HEK293 (cell line): ENCODE data around the gene FXYD5.
A peak's percentile ranks its signal among the peaks of the same experiment; 100 is the strongest.

Experiments
- BCL11A ChIP-seq: fragments of 450-650 bp; formaldehyde crosslinking; IDR thresholded peaks from 2 replicates; pipeline ENCODE4 v1.5.1; 2016; ENCODE audit warnings: low read depth, missing biosample characterization, missing genetic modification characterization
- GFI1B ChIP-seq: fragments of 450-650 bp; formaldehyde crosslinking; IDR thresholded peaks from 2 replicates; pipeline ENCODE4 v1.5.1; 2016; ENCODE audit warnings: missing biosample characterization, missing genetic modification characterization
- GLIS2 ChIP-seq: fragments of 450-650 bp; formaldehyde crosslinking; IDR thresholded peaks from 2 replicates; pipeline ENCODE4 v1.5.1; 2016; ENCODE audit warnings: missing biosample characterization, missing genetic modification characterization
- HOXD13 ChIP-seq: sonication (generic); formaldehyde crosslinking; IDR thresholded peaks from 2 replicates; pipeline ENCODE4 v1.8.0; 2022; ENCODE audit warnings: missing genetic modification reagents, borderline replicate concordance
- INSM2 ChIP-seq: fragments of 450-650 bp; formaldehyde crosslinking; IDR thresholded peaks from 2 replicates; pipeline ENCODE4 v1.5.1; 2016; ENCODE audit warnings: missing biosample characterization, missing genetic modification characterization
- KLF9 ChIP-seq: fragments of 450-650 bp; formaldehyde crosslinking; IDR thresholded peaks from 2 replicates; pipeline ENCODE4 v1.5.1; 2016; ENCODE audit warnings: missing biosample characterization, missing genetic modification characterization, low read depth
- OSR2 ChIP-seq: fragments of 450-650 bp; formaldehyde crosslinking; IDR thresholded peaks from 2 replicates; pipeline ENCODE4 v1.5.1; 2016; ENCODE audit warnings: missing biosample characterization, missing genetic modification characterization
- ZBTB48 ChIP-seq: fragments of 450-650 bp; formaldehyde crosslinking; IDR thresholded peaks from 2 replicates; pipeline ENCODE4 v1.5.1; 2016; ENCODE audit warnings: missing biosample characterization, missing genetic modification characterization
- ZEB2 ChIP-seq: fragments of 450-650 bp; formaldehyde crosslinking; IDR thresholded peaks from 2 replicates; pipeline ENCODE4 v1.5.1; 2016; ENCODE audit warnings: missing biosample characterization, missing genetic modification characterization
- ZFP3 ChIP-seq: fragments of 450-650 bp; formaldehyde crosslinking; IDR thresholded peaks from 2 replicates; pipeline ENCODE4 v1.5.1; 2016; ENCODE audit warnings: low read depth, missing biosample characterization, missing genetic modification characterization
- ZNF121 ChIP-seq: fragments of 450-650 bp; formaldehyde crosslinking; IDR thresholded peaks from 2 replicates; pipeline ENCODE4 v1.5.1; 2016; ENCODE audit warnings: missing biosample characterization, missing genetic modification characterization
- ZNF133 ChIP-seq: fragments of 450-650 bp; formaldehyde crosslinking; IDR thresholded peaks from 2 replicates; pipeline ENCODE4 v1.5.1; 2016; ENCODE audit warnings: missing biosample characterization, missing genetic modification characterization
- ZNF211 ChIP-seq: fragments of 450-650 bp; formaldehyde crosslinking; IDR thresholded peaks from 2 replicates; pipeline ENCODE4 v1.5.1; 2016; ENCODE audit warnings: low read depth, missing biosample characterization, missing genetic modification characterization
- ZNF280D ChIP-seq: fragments of 450-650 bp; formaldehyde crosslinking; IDR thresholded peaks from 2 replicates; pipeline ENCODE4 v1.5.1; 2016; ENCODE audit warnings: missing biosample characterization, missing genetic modification characterization
- ZNF548 ChIP-seq: fragments of 450-650 bp; formaldehyde crosslinking; IDR thresholded peaks from 2 replicates; pipeline ENCODE4 v1.5.1; 2016; ENCODE audit warnings: missing biosample characterization, missing genetic modification characterization
- ZNF558 ChIP-seq: fragments of 450-650 bp; formaldehyde crosslinking; IDR thresholded peaks from 2 replicates; pipeline ENCODE4 v1.5.1; 2016; ENCODE audit warnings: missing biosample characterization, missing genetic modification characterization
- ZNF560 ChIP-seq: fragments of 450-650 bp; formaldehyde crosslinking; IDR thresholded peaks from 2 replicates; pipeline ENCODE4 v1.5.1; 2017; ENCODE audit warnings: missing biosample characterization, missing genetic modification characterization, borderline replicate concordance
- ZNF629 ChIP-seq: fragments of 450-650 bp; formaldehyde crosslinking; IDR thresholded peaks from 2 replicates; pipeline ENCODE4 v1.5.1; 2017; ENCODE audit warnings: missing biosample characterization, missing genetic modification characterization
- ZNF658 ChIP-seq: fragments of 450-650 bp; formaldehyde crosslinking; IDR thresholded peaks from 2 replicates; pipeline ENCODE4; 2016; ENCODE audit warnings: missing biosample characterization, missing genetic modification characterization
- ZNF704 ChIP-seq: fragments of 450-650 bp; formaldehyde crosslinking; IDR thresholded peaks from 2 replicates; pipeline ENCODE4 v1.5.1; 2016; ENCODE audit warnings: missing biosample characterization, missing genetic modification characterization
- ZNF747 ChIP-seq: fragments of 450-650 bp; formaldehyde crosslinking; IDR thresholded peaks from 2 replicates; pipeline ENCODE4 v1.5.1; 2016; ENCODE audit warnings: missing biosample characterization, missing genetic modification characterization
- ZNF776 ChIP-seq: fragments of 450-650 bp; formaldehyde crosslinking; IDR thresholded peaks from 2 replicates; pipeline ENCODE4 v1.5.0; 2017; ENCODE audit warnings: missing biosample characterization, missing genetic modification characterization, borderline replicate concordance
- ZNF785 ChIP-seq: fragments of 450-650 bp; formaldehyde crosslinking; IDR thresholded peaks from 2 replicates; pipeline ENCODE4 v1.5.1; 2016; ENCODE audit warnings: missing biosample characterization, missing genetic modification characterization
- ZSCAN16 ChIP-seq: fragments of 450-650 bp; formaldehyde crosslinking; IDR thresholded peaks from 2 replicates; pipeline ENCODE4 v1.5.1; 2016; ENCODE audit warnings: missing biosample characterization, missing genetic modification characterization
- TF ChIP-seq, protein P1 (sequence below): fragments of 450-650 bp; formaldehyde crosslinking; IDR thresholded peaks from 2 replicates; pipeline ENCODE4 v1.5.1; 2016; ENCODE audit warnings: missing biosample characterization, missing genetic modification characterization, borderline replicate concordance
- TF ChIP-seq, protein P2 (sequence below): fragments of 450-650 bp; formaldehyde crosslinking; IDR thresholded peaks from 2 replicates; pipeline ENCODE4 v1.5.1; 2016; ENCODE audit warnings: missing biosample characterization, missing genetic modification characterization, borderline replicate concordance
- TF ChIP-seq, protein P3 (sequence below): fragments of 450-650 bp; formaldehyde crosslinking; IDR thresholded peaks from 2 replicates; pipeline ENCODE4 v1.5.1; 2016; ENCODE audit warnings: missing biosample characterization, missing genetic modification characterization

FXYD5 gene

GRCh38 chr19:35140962-35141836 lies 13.3 kb upstream of the FXYD5 start (continued):
- no peak for TF ChIP-seq ZNF704 (tag by site-specific recombination)
- no peak for TF ChIP-seq ZNF280D (tag by site-specific recombination)
- no peak for TF ChIP-seq GFI1B (tag by site-specific recombination)
- peak; percentile 78 for TF ChIP-seq GLIS2
- peak; percentile 69 for TF ChIP-seq ZEB2 (tag by site-specific recombination)
- peak; percentile 81; the same call in 1 of the 2 replicates for TF ChIP-seq ZSCAN16 (tag by site-specific recombination)
- TF ChIP-seq OSR2 (tag by site-specific recombination), result no peak
- TF ChIP-seq ZNF785 (tag by site-specific recombination), result no peak; the same call in 1 of the 2 replicates
- no peak for TF ChIP-seq BCL11A (tag by site-specific recombination)
- TF ChIP-seq, protein P1, sequence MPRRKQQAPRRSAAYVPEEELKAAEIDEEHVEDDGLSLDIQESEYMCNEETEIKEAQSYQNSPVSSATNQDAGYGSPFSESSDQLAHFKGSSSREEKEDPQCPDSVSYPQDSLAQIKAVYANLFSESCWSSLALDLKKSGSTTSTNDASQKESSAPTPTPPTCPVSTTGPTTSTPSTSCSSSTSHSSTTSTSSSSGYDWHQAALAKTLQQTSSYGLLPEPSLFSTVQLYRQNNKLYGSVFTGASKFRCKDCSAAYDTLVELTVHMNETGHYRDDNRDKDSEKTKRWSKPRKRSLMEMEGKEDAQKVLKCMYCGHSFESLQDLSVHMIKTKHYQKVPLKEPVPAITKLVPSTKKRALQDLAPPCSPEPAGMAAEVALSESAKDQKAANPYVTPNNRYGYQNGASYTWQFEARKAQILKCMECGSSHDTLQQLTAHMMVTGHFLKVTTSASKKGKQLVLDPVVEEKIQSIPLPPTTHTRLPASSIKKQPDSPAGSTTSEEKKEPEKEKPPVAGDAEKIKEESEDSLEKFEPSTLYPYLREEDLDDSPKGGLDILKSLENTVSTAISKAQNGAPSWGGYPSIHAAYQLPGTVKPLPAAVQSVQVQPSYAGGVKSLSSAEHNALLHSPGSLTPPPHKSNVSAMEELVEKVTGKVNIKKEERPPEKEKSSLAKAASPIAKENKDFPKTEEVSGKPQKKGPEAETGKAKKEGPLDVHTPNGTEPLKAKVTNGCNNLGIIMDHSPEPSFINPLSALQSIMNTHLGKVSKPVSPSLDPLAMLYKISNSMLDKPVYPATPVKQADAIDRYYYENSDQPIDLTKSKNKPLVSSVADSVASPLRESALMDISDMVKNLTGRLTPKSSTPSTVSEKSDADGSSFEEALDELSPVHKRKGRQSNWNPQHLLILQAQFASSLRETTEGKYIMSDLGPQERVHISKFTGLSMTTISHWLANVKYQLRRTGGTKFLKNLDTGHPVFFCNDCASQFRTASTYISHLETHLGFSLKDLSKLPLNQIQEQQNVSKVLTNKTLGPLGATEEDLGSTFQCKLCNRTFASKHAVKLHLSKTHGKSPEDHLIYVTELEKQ, result no peak
- TF ChIP-seq INSM2 (tag by site-specific recombination), result peak; percentile 73
- TF ChIP-seq, protein P2, sequence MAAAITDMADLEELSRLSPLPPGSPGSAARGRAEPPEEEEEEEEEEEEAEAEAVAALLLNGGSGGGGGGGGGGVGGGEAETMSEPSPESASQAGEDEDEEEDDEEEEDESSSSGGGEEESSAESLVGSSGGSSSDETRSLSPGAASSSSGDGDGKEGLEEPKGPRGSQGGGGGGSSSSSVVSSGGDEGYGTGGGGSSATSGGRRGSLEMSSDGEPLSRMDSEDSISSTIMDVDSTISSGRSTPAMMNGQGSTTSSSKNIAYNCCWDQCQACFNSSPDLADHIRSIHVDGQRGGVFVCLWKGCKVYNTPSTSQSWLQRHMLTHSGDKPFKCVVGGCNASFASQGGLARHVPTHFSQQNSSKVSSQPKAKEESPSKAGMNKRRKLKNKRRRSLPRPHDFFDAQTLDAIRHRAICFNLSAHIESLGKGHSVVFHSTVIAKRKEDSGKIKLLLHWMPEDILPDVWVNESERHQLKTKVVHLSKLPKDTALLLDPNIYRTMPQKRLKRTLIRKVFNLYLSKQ (tag by site-specific recombination), result no peak
- peak; percentile 42; the same call in 1 of the 2 replicates for TF ChIP-seq ZNF133 (tag by site-specific recombination)
- TF ChIP-seq ZBTB48 (tag by site-specific recombination), result peak; percentile 92
- TF ChIP-seq ZNF548 (tag by site-specific recombination), result no peak
- no peak; the same call in 1 of the 2 replicates for TF ChIP-seq ZNF211 (tag by site-specific recombination)
- no peak for TF ChIP-seq ZNF558
- no peak for TF ChIP-seq ZNF629
- TF ChIP-seq KLF9, result peak; percentile 71
- no peak for TF ChIP-seq HOXD13 (CRISPR knock-in tag)
- TF ChIP-seq ZNF560, result no peak
- TF ChIP-seq ZFP3 (tag by site-specific recombination), result peak; percentile 27; the same call in 1 of the 2 replicates
- TF ChIP-seq, protein P3, sequence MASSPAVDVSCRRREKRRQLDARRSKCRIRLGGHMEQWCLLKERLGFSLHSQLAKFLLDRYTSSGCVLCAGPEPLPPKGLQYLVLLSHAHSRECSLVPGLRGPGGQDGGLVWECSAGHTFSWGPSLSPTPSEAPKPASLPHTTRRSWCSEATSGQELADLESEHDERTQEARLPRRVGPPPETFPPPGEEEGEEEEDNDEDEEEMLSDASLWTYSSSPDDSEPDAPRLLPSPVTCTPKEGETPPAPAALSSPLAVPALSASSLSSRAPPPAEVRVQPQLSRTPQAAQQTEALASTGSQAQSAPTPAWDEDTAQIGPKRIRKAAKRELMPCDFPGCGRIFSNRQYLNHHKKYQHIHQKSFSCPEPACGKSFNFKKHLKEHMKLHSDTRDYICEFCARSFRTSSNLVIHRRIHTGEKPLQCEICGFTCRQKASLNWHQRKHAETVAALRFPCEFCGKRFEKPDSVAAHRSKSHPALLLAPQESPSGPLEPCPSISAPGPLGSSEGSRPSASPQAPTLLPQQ (tag by site-specific recombination), result peak; percentile 50; the same call in 1 of the 2 replicates
- no peak for TF ChIP-seq ZNF121
- no peak for TF ChIP-seq ZNF747
- TF ChIP-seq ZNF658 (tag by site-specific recombination), result no peak
- no peak for TF ChIP-seq ZNF776 (tag by site-specific recombination)
